Endothelial cell of umbilical vein (primary cell): ENCODE measurements around the gene RAPGEF3. TPM values are rescaled to one million over a fixed set of nuclear protein-coding genes. Genes with fewer than 3 reads are reported as not detected.

Source experiments
- BruUV-seq: library from RNA; stranded (reverse); fragments of 400-500 nt; replicated peaks from 2 replicates; lab custom pipeline; 2021; lab: Mats Ljungman, UMichigan
- CTCF ChIA-PET: fragments of 300-600, 350-600 bp; sonication (Branson Sonifier 250); formaldehyde crosslinking; loops from one replicate; lab custom pipeline; 2021; ENCODE audit warnings: antibody characterized with exemption, inconsistent platforms; lab: Charles Lee
- POLR2A ChIA-PET: fragments of 300-600, 350-600 bp; sonication (Branson Sonifier 250); formaldehyde crosslinking; loops from one replicate; lab custom pipeline; 2021; ENCODE audit warnings: antibody characterized with exemption, inconsistent platforms; lab: Charles Lee
- DNase-seq: peaks from one replicate; pipeline ENCODE4 v3.0.0-alpha.2; 2011; ENCODE audit warnings: low read depth, low spot score
- FAIRE-seq: peaks from 2 replicates; lab custom pipeline; 2011; peaks lifted over from hg19 to GRCh38; lab: Jason Lieb, UNC
- H2AFZ ChIP-seq: 2 replicates; pipeline ENCODE4 v1.6.0; 2012; ENCODE audit warnings: low read depth, low read length, control low read depth, inconsistent platforms
- H3K27ac ChIP-seq: 2 replicates; pipeline ENCODE4 v1.5.1; 2011; ENCODE audit warnings: low read depth, mild to moderate bottlenecking, control low read depth, low read length, moderate library complexity; ENCODE audit not compliant: insufficient read depth
- H3K27me3 ChIP-seq, 2 experiments: 2 replicates each; pipeline versions ENCODE4 v1.6.0 to v1.6.1; 2011; ENCODE audit warnings: low read length in 2 of 2, mixed read lengths in 1 of 2; ENCODE audit not compliant: control insufficient read depth in 2 of 2, insufficient read depth in 2 of 2
- H3K36me3 ChIP-seq, 2 experiments: 2 replicates in 1 of 2; 3 replicates in 1 of 2; pipeline ENCODE4 v1.5.1; 2011; ENCODE audit warnings: low read length in 2 of 2, mild to moderate bottlenecking in 1 of 2, moderate library complexity in 1 of 2; ENCODE audit not compliant: control insufficient read depth in 2 of 2, insufficient read depth in 2 of 2; ENCODE audit errors: extremely low read depth in 1 of 2
- H3K4me1 ChIP-seq: 3 replicates; pipeline ENCODE4 v1.5.1; 2011; ENCODE audit warnings: mild to moderate bottlenecking, low read length; ENCODE audit not compliant: control insufficient read depth, insufficient read depth; ENCODE audit errors: extremely low read depth
- H3K4me2 ChIP-seq: 2 replicates; pipeline ENCODE4 v1.6.1; 2011; ENCODE audit warnings: low read length, control low read depth, mixed read lengths; ENCODE audit not compliant: insufficient read depth
- H3K4me3 ChIP-seq, 3 experiments: fragments of 200-600 bp in 1 of 3; sonication (generic), shearing (Covaris generic) in 1 of 3; replicated peaks in 1 of 3; 2 replicates each; pipeline ENCODE4 v1.5.1; 2011 to 2016; ENCODE audit warnings: control low read depth in 3 of 3, low read length in 3 of 3, mild to moderate bottlenecking in 2 of 3, inconsistent platforms in 1 of 3, low read depth in 1 of 3, moderate library complexity in 1 of 3; ENCODE audit not compliant: insufficient read depth in 1 of 3
- H3K79me2 ChIP-seq: 2 replicates; pipeline ENCODE4 v1.6.0; 2012; ENCODE audit warnings: low read length, inconsistent platforms; ENCODE audit not compliant: control insufficient read depth, insufficient read depth
- H3K9ac ChIP-seq: replicated peaks from 2 replicates; pipeline ENCODE3; 2011; ENCODE audit warnings: low read length, control low read depth; ENCODE audit not compliant: insufficient read depth; ENCODE audit errors: extremely low read depth
- H3K9me1 ChIP-seq: replicated peaks from 3 replicates; pipeline ENCODE4 v1.6.0; 2011; ENCODE audit warnings: mild to moderate bottlenecking, low read length; ENCODE audit not compliant: control insufficient read depth, insufficient read depth; ENCODE audit errors: extremely low read depth
- H3K9me3 ChIP-seq: replicated peaks from 2 replicates; pipeline ENCODE4 v1.5.1; 2012; ENCODE audit warnings: low read length, inconsistent platforms; ENCODE audit not compliant: control insufficient read depth, insufficient read depth
- H4K20me1 ChIP-seq: replicated peaks from 2 replicates; pipeline ENCODE3; 2011; ENCODE audit warnings: mild to moderate bottlenecking, low read length; ENCODE audit not compliant: control insufficient read depth, insufficient read depth; ENCODE audit errors: extremely low read depth
- EZH2 ChIP-seq: IDR thresholded peaks from 2 replicates; pipeline ENCODE4 v1.6.1; 2012; ENCODE audit warnings: borderline replicate concordance, low read depth, mild to moderate bottlenecking, moderate library complexity, low read length, inconsistent platforms; ENCODE audit not compliant: severe bottlenecking
- GATA2 ChIP-seq: IDR thresholded peaks from 2 replicates; pipeline ENCODE4 v1.7.0; 2011; ENCODE audit warnings: low read depth, mild to moderate bottlenecking, moderate library complexity, mixed read lengths, low read length; ENCODE audit not compliant: insufficient read length, insufficient read depth
- JUN ChIP-seq: IDR thresholded peaks from 2 replicates; pipeline ENCODE4 v1.6.1; 2011; ENCODE audit warnings: borderline replicate concordance, low read depth; ENCODE audit not compliant: insufficient read length, insufficient read depth
- MYC ChIP-seq: IDR thresholded peaks from one replicate; pipeline ENCODE4 v1.6.1; 2011; ENCODE audit warnings: mild to moderate bottlenecking, low read depth, low read length
- POLR2A ChIP-seq: IDR thresholded peaks from 2 replicates; pipeline ENCODE4 v1.6.1; 2012; ENCODE audit warnings: low read depth, mild to moderate bottlenecking, control low read depth, low read length
- POLR2AphosphoS5 ChIP-seq: IDR thresholded peaks from 2 replicates; pipeline ENCODE4 v1.6.1; 2012; ENCODE audit warnings: low read depth, mild to moderate bottlenecking, control low read depth, low read length, moderate library complexity; ENCODE audit not compliant: insufficient read depth
- dilution Hi-C: fragments of 300-500 bp; cut with MboI; formaldehyde crosslinking; loops from one replicate; pipeline ENCODE4 v1.15.0; 2019; ENCODE audit warnings: low sequenced_read_pairs; ENCODE audit not compliant: extremely low pct_ligation_motif_present
- intact Hi-C: fragments of 100-400 bp; cut with micrococcal nuclease; formaldehyde crosslinking; loops from one replicate; pipeline ENCODE4 v1.10.0; 2022
- polyA plus RNA-seq, 4 experiments: library from polyadenylated mRNA; depleted of rRNA in 3 of 4; stranded (reverse) in 3 of 4; unstranded in 1 of 4; fragments of >200 nt; gene quantifications; 2 replicates each; pipeline versions ENCODE4 v1.2.1 to v1.2.3, GENCODE V29; 2011 to 2012; ENCODE audit warnings: missing spikeins in 1 of 4
- total RNA-seq: library from RNA; stranded (reverse); gene quantifications from 2 replicates; pipeline ENCODE4 v1.2.3, GENCODE V29; 2021
- TF ChIP-seq, protein P1 (sequence below), 2 donors: IDR thresholded peaks; 1 replicate in 1 of 2; 2 replicates in 1 of 2; pipeline ENCODE4 v1.5.1; 2011; ENCODE audit warnings: low read length in 2 of 2, mild to moderate bottlenecking in 2 of 2, moderate library complexity in 2 of 2, control low read depth in 1 of 2, inconsistent platforms in 1 of 2, low read depth in 1 of 2; ENCODE audit not compliant: insufficient read depth in 1 of 2; ENCODE audit errors: extremely low read depth in 1 of 2
- TF ChIP-seq, protein P2 (sequence below): IDR thresholded peaks from 2 replicates; pipeline ENCODE4 v1.6.1; 2011; ENCODE audit not compliant: insufficient read depth, insufficient read length

The RAPGEF3 gene
- total and polyA plus RNA-seq, 2 donors (not counting 3 experiments of a cell fraction or from before 2014, with no cell fraction given): 34.5 to 55.1 TPM

DNA sequence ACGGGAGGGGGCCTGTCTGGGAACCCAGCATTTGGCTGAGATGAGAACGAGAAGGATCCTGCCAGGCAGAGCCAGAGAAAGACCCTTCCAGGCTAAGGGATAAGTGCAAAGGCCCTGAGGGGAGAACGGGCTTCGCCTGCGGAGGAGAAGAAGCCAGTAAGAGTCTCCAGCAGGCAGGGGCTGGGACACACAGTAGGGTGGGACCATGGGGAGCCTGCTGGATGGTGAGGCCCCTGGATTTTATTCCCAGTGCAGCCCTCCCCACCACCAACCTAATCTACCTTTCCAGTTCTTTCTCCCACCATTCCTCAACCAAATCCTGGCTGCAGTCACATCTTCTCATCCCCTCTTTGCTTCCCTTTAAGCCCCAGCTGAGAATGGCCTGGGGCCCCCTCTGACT is 12.6 kb downstream of the RAPGEF3 start:
- no peaks in the 10 kb centered on the region for H4K20me1 ChIP-seq
- H3K27me3 ChIP-seq: no peaks in the 10 kb centered on the region
- H3K36me3 ChIP-seq: peaks cover 6 to 47% of the 10 kb centered on the region in 2 experiments
- no peak overlapping the region for H3K9ac ChIP-seq
- no peak for TF ChIP-seq MYC
- TF ChIP-seq, protein P1, sequence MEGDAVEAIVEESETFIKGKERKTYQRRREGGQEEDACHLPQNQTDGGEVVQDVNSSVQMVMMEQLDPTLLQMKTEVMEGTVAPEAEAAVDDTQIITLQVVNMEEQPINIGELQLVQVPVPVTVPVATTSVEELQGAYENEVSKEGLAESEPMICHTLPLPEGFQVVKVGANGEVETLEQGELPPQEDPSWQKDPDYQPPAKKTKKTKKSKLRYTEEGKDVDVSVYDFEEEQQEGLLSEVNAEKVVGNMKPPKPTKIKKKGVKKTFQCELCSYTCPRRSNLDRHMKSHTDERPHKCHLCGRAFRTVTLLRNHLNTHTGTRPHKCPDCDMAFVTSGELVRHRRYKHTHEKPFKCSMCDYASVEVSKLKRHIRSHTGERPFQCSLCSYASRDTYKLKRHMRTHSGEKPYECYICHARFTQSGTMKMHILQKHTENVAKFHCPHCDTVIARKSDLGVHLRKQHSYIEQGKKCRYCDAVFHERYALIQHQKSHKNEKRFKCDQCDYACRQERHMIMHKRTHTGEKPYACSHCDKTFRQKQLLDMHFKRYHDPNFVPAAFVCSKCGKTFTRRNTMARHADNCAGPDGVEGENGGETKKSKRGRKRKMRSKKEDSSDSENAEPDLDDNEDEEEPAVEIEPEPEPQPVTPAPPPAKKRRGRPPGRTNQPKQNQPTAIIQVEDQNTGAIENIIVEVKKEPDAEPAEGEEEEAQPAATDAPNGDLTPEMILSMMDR (IDR thresholded peaks at IDR 0.05; ENCODE audit: extremely low read depth in 1 of 2, insufficient read depth in 1 of 2, low read depth in 1 of 2, low read length in 2 of 2): no peak
- no peak for TF ChIP-seq POLR2A
- TF ChIP-seq JUN: no peak
- no peak overlapping the region for H3K4me3 ChIP-seq
- H3K27ac ChIP-seq: no peak overlapping the region
- intact Hi-C loops: no loop called here
- no peak for FAIRE-seq
- dilution Hi-C loops: no loop called here
- no peaks in the 10 kb centered on the region for H3K79me2 ChIP-seq
- no TSS peak for BruUV-seq
- no peak overlapping the region for H3K4me2 ChIP-seq
- no peaks in the 10 kb centered on the region for H3K9me1 ChIP-seq
- no peaks in the 10 kb centered on the region for H3K9me3 ChIP-seq
- POLR2A ChIA-PET: no interaction called here
- CTCF ChIA-PET: interaction anchor here (1.0 to 6.7 kb wide), 2 partner anchors 11 to 21 kb away, joined by 6 to 191 read pairs; partner anchors contain the start of gene RAPGEF3
- no peak overlapping the region for H2AFZ ChIP-seq
- H3K4me1 ChIP-seq: peaks cover 7% of the 10 kb centered on the region
- no peak for DNase-seq

DNA sequence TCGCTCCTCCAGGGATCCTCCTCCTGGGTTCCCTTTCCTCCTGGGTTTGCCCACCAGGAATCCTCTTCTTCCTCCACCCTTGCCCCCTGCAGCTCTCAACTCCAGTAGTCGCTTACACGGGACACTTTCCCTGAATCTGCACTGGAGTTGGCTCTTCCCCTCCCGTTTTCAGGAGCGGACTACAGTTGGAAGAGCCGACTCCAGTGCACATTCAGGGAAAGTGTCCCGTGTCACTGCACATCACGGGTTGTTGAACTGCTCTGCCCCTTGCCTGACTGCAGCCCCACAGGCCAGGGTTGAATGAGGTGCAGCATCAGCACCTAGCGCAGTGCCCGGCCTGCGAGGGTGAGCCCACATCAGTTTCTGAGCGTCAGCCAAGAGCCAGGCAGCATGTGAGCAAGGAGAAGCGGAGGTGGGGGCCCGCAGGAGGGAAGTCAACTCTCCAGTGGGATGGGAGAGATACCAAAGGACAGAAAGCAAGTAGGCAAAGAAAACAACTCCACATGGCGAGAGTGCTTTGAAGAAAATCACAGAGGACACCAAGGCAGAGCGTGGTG is 13.1 kb downstream of the RAPGEF3 start:
- FAIRE-seq (no peak), DNase-seq (no peak)
- dilution Hi-C loops: no loop called here
- Histone ChIP-seq H3K9ac (no peak overlapping the region), H3K9me1 (no peaks in the 10 kb centered on the region), H3K4me3 (no peak overlapping the region), H2AFZ (no peak overlapping the region), H3K4me1 (peaks cover 11% of the 10 kb centered on the region), H3K27me3 (no peaks in the 10 kb centered on the region), H3K79me2 (no peaks in the 10 kb centered on the region), H3K9me3 (no peaks in the 10 kb centered on the region), H4K20me1 (no peaks in the 10 kb centered on the region), H3K27ac (no peak overlapping the region), H3K4me2 (no peak overlapping the region), H3K36me3 (peaks cover 6 to 43% of the 10 kb centered on the region in 2 experiments)
- TF ChIP-seq POLR2A (no peak), POLR2AphosphoS5 (no peak), GATA2 (no peak), EZH2 (no peak), JUN (no peak)
- TF ChIP-seq, protein P1 (IDR thresholded peaks at IDR 0.05; ENCODE audit: extremely low read depth in 1 of 2, insufficient read depth in 1 of 2, low read depth in 1 of 2, low read length in 2 of 2): no peak
- TF ChIP-seq, protein P2, sequence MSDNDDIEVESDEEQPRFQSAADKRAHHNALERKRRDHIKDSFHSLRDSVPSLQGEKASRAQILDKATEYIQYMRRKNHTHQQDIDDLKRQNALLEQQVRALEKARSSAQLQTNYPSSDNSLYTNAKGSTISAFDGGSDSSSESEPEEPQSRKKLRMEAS: no peak
- BruUV-seq: no TSS peak
- CTCF ChIA-PET: interaction anchor here (1.5 to 10.4 kb wide), 5 partner anchors 11 to 94 kb away, joined by 5 to 385 read pairs (median 136); partner anchors contain the start of genes RAPGEF3 and SLC48A1
- intact Hi-C loops: no loop called here
- POLR2A ChIA-PET: no interaction called here
